AG09309 (cell line): ENCODE measurements around the gene MTRF1.

Source experiments
- DNase-seq: peaks from one replicate; pipeline ENCODE4 v3.0.0-alpha.2; 2010; ENCODE audit warnings: low read depth
- H3K4me3 ChIP-seq: 2 replicates; pipeline ENCODE4 v1.5.1; 2011; ENCODE audit warnings: mild to moderate bottlenecking, low read depth, low read length, moderate library complexity; ENCODE audit not compliant: control insufficient read depth
- CTCF ChIP-seq: IDR thresholded peaks from 2 replicates; pipeline ENCODE4 v1.5.1; 2011; ENCODE audit warnings: mild to moderate bottlenecking, low read depth, low read length, inconsistent platforms; ENCODE audit not compliant: insufficient read depth, control insufficient read depth; ENCODE audit errors: missing control alignments

MTRF1 gene

GRCh38 chr13:41263261-41263971, at the start of gene MTRF1:
MTRF1 (minus strand) TSS chr13:41263576; CDS start chr13:41260907, 2,669 bp downstream.
- peak; percentile 25 for DNase-seq
- H3K4me3 ChIP-seq = peak within 1 kb of the TSS; percentile 65
- no peak for TF ChIP-seq CTCF

GRCh38 chr13:41313117-41313516, 49.7 kb upstream of the MTRF1 start:
- no peak for TF ChIP-seq CTCF
- DNase-seq = no peak
- H3K4me3 ChIP-seq = peak overlapping the region; percentile 23

- no peak for TF ChIP-seq CTCF
- no peak for DNase-seq
- H3K4me3 ChIP-seq = peak overlapping the region; percentile 85
Measured at GRCh38 chr13:41312176-41312500, 48.8 kb upstream of the MTRF1 start.

- H3K4me3 ChIP-seq = peak overlapping the region; percentile 85
- no peak for TF ChIP-seq CTCF
- no peak for DNase-seq
Measured at GRCh38 chr13:41311406-41312175, 48.2 kb upstream of the MTRF1 start.

- TF ChIP-seq CTCF = no peak
- peak within 1 kb of the TSS; percentile 85 for H3K4me3 ChIP-seq
- peak; percentile 48 for DNase-seq
Measured at GRCh38 chr13:41310963-41311405, 47.6 kb upstream of the MTRF1 start, which contains the start of gene NAA16. NAA16 (plus strand) TSS chr13:41311267; CDS start chr13:41311529, 262 bp downstream.

- no peak for DNase-seq
Measured at GRCh38 chr13:41307884-41308640, 44.7 kb upstream of the MTRF1 start.

More at GRCh38 chr13:41307884-41308640, 44.7 kb upstream of the MTRF1 start:
- no peak for TF ChIP-seq CTCF
- H3K4me3 ChIP-seq = no peak overlapping the region
